Activated CD4-positive, alpha-beta T cell treated with anti-CD3 and anti-CD28 coated beads for 24 hours (primary cell): ENCODE measurements around the gene NPEPPS.

Experiments used
- DNase-seq, 2 donors: peaks; one replicate each; pipeline ENCODE4 v3.0.0-alpha.2; 2020; ENCODE audit warnings: low read depth in 2 of 2

The NPEPPS gene

DNA sequence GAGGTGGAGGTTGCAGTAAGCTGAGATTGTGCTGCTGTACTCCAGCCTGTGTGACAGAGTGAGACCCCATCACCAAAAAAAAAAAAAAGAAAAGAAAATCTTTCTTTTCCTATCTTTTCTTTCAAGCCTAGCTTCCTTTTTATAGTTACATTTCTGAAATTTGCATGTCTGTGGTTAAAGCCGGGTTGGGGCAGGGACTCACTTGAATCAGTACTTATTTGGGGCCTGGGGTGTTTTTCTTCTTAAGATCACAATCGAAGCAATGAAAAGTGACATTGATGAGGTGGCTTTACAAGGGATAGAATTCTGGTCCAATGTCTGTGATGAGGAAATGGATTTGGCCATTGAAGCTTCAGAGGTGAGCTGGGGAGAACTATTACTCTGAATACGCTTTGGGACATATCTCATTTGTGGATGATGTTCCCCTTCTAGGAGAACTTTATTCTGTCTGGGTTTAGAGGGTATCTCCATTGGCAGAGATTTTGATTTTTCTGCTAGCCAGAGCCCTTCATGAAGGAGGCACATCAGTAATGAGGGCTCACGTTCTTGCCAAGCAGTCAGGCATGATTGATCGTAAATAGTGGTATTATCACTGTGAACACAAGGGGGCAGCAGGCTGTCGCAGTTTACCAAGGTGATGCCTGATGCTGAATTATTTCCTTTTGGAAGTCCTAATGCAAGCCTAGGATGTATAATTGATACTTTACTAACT lies 133.2 kb downstream of the NPEPPS start:
- peak; percentile 25 to 55 for DNase-seq

DNA sequence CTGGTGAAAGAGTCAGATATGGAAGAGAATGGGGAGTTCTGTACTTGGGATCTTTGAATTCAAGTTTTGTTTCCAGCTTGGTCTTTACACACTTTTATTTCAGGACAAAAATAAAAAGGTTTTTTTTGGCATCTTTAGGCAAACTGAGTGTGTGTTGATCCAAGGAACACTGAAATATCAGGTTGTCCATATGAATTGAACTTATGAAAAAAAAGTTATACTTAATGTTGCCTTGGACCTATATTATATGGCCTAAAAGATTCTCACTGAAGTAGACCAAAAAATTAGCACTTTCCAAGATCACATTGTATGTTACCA lies 133.7 kb downstream of the NPEPPS start:
- no peak for DNase-seq

DNA sequence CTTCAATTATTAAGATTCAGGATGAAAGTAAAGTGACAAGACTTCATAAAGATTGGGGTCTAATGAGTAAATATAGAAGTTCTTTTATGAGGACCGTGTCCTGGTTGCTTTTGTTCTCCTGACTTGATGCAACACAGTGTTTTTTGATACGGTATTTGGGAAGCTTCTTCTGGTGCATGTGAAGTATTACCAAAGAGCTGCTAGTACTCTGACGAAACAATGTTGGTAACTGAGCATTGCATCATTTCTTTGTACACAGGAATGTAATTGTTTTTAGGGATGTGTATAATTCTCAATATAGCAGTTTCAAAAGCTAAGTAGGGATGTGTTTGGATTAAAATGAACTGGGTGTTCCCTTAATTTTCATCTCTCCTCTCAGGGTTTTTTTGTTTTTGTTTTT lies 134.7 kb downstream of the NPEPPS start:
- no peak for DNase-seq

DNA sequence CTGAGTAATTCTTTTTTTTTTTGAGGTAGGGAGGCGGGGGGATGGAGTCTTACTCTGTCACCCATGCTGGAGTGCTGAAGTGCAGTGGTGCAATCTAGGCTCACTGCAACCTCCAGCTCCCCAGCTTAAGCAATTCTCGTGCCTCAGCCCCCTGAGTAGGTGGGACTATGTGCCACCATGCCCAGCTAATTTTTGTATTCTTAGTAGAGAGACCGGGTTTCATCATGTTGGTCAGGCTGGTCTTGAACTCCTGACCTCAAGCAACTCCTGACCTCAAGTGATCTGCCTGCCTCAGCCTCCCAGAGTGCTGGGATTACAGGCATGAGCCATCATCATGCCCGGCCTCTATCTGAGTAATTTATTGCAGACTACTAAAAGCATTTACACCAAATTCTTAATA lies 138.2 kb downstream of the NPEPPS start:
- no peak for DNase-seq

DNA sequence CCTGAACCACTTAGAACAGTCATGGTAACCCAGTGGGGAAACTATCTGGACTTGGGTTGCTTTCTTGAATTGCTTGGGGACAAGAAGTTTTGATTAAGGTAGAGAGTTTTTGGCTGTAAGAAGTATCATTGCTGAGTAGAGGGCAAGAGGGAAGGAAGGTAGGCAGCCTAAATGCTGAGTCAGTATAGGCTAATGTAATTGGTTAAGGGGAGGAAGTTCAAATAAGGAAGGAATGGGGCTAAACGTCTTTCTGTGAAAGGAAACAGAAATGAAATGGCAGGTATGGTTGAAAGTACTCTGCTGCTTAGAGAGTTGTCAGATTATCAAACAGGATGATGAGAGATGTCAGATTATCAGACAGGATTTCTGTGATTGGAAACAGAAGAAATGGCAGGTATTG lies 139.2 kb downstream of the NPEPPS start:
- DNase-seq: no peak
